Keratinocyte (primary cell): Measurements from ENCODE around the gene SMC4.

Experiments
- EZH2 ChIP-seq: IDR thresholded peaks from one replicate; pipeline ENCODE4 v1.6.1; 2012; ENCODE audit warnings: inconsistent platforms, mild to moderate bottlenecking, low read length, moderate library complexity
- TF ChIP-seq, protein P1 (sequence below), 3 experiments: IDR thresholded peaks in 1 of 3; conservative IDR thresholded peaks in 1 of 3; optimal IDR thresholded peaks in 1 of 3; 2 replicates in 2 of 3; 3 replicates in 1 of 3; pipeline versions ENCODE3 to v1.5.1; 2011; ENCODE audit warnings: low read length in 3 of 3, mild to moderate bottlenecking in 3 of 3, moderate library complexity in 2 of 3, control low read depth in 1 of 3, inconsistent platforms in 1 of 3; ENCODE audit not compliant: insufficient read depth in 2 of 3; ENCODE audit errors: extremely low read depth in 1 of 3

DNA sequence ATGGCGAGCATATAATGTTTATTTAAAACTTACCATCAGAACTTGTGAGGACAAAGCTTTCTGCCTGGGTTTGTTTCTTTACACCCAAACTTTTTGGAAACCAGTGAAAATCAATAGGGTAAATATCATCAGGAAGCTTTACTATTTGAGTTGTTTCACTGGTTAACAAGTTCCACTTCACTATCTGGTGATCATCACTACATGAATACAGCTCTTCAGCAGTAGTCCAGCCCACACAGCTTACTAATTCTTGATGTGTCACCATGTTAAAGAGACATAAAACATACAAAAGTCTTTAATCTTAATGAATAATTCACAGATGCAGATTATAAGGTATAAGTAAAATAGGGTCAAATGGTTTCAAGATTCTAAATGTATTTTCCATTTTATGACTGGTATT is 18.0 kb upstream of the SMC4 start:
- TF ChIP-seq, protein P1, sequence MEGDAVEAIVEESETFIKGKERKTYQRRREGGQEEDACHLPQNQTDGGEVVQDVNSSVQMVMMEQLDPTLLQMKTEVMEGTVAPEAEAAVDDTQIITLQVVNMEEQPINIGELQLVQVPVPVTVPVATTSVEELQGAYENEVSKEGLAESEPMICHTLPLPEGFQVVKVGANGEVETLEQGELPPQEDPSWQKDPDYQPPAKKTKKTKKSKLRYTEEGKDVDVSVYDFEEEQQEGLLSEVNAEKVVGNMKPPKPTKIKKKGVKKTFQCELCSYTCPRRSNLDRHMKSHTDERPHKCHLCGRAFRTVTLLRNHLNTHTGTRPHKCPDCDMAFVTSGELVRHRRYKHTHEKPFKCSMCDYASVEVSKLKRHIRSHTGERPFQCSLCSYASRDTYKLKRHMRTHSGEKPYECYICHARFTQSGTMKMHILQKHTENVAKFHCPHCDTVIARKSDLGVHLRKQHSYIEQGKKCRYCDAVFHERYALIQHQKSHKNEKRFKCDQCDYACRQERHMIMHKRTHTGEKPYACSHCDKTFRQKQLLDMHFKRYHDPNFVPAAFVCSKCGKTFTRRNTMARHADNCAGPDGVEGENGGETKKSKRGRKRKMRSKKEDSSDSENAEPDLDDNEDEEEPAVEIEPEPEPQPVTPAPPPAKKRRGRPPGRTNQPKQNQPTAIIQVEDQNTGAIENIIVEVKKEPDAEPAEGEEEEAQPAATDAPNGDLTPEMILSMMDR (optimal IDR thresholded peaks at IDR 0.05 in 1 of 3, IDR thresholded peaks at IDR 0.05 in 1 of 3, conservative IDR thresholded peaks at IDR 0.05 in 1 of 3; ENCODE audit: extremely low read depth in 1 of 3, insufficient read depth in 2 of 3, low read length in 3 of 3), result no peak
- TF ChIP-seq EZH2, result no peak
